Astrocyte of the hippocampus (primary cell): ENCODE data around the gene GAS5.
"Not testable (repeated sequence)": the region's sequence is repeated elsewhere in the genome, so short reads cannot be mapped to it uniquely, and the experiment has no call there.

ENCODE experiments used
- DNase-seq: peaks from one replicate; pipeline ENCODE4 v3.0.0; 2011; ENCODE audit warnings: low read depth, low spot score

The GAS5 gene

GRCh38 chr1:173867753-173868265 is at the start of gene GAS5:
Gene GAS5 (minus strand): TSS chr1:173867989.
- DNase-seq = peak; percentile 100

- DNase-seq = no peak
Measured at GRCh38 chr1:173917149-173917548, 49.4 kb upstream of the GAS5 start, which contains the start of gene SERPINC1. Gene SERPINC1 (minus strand): TSS chr1:173917327. CDS start chr1:173917259, 68 bp downstream.

- DNase-seq = no peak
Measured at GRCh38 chr1:173916667-173917066, 48.9 kb upstream of the GAS5 start.

- no peak for DNase-seq
Measured at GRCh38 chr1:173915596-173915995, 47.8 kb upstream of the GAS5 start.

GRCh38 chr1:173914366-173914871 is 46.6 kb upstream of the GAS5 start:
- no peak for DNase-seq

- DNase-seq = no peak
Measured at GRCh38 chr1:173913111-173913510, 45.3 kb upstream of the GAS5 start.

GRCh38 chr1:173903827-173904531 is 36.2 kb upstream of the GAS5 start:
- DNase-seq = no peak

GRCh38 chr1:173900992-173901391 is 33.2 kb upstream of the GAS5 start:
- DNase-seq = no peak

- no peak for DNase-seq
Measured at GRCh38 chr1:173900427-173900826, 32.6 kb upstream of the GAS5 start.

- DNase-seq = no peak
Measured at GRCh38 chr1:173894189-173894588, 26.4 kb upstream of the GAS5 start.

- no peak for DNase-seq
Measured at GRCh38 chr1:173893611-173894010, 25.8 kb upstream of the GAS5 start.

- DNase-seq = no peak
Measured at GRCh38 chr1:173889885-173890284, 22.1 kb upstream of the GAS5 start.

GRCh38 chr1:173888749-173889148 is 21.0 kb upstream of the GAS5 start:
- no peak for DNase-seq

GRCh38 chr1:173887627-173888026 is 19.8 kb upstream of the GAS5 start:
- no peak for DNase-seq

GRCh38 chr1:173886746-173887611 is 19.2 kb upstream of the GAS5 start:
- no peak for DNase-seq

- DNase-seq = no peak
Measured at GRCh38 chr1:173884701-173885100, 16.9 kb upstream of the GAS5 start.

GRCh38 chr1:173881117-173881516 is 13.3 kb upstream of the GAS5 start:
- DNase-seq = not testable (repeated sequence)

GRCh38 chr1:173878251-173878650 is 10.5 kb upstream of the GAS5 start:
- no peak for DNase-seq

- DNase-seq = no peak
Measured at GRCh38 chr1:173876732-173877131, 8.9 kb upstream of the GAS5 start.

- DNase-seq = no peak
Measured at GRCh38 chr1:173871500-173871899, 3.7 kb upstream of the GAS5 start.

- no peak for DNase-seq
Measured at GRCh38 chr1:173871091-173871490, 3.3 kb upstream of the GAS5 start.
